Parathyroid adenoma (tissue), 2 donors: ENCODE results near the gene UGT2A3.
A peak's percentile ranks its signal among the peaks of the same experiment; 100 is the strongest.

Source experiments
- H2AFZ ChIP-seq: fragments of 300-600 bp; sonication (generic); one replicate; pipeline ENCODE4 v1.7.0; 2017; ENCODE audit warnings: antibody characterized with exemption, mild to moderate bottlenecking
- H3K27ac ChIP-seq: fragments of 300-600 bp; sonication (generic); one replicate; pipeline ENCODE4 v1.7.0; 2017
- H3K27me3 ChIP-seq: fragments of 300-600 bp; sonication (generic); one replicate; pipeline ENCODE4 v1.7.0; 2017; ENCODE audit warnings: low read length; ENCODE audit not compliant: control insufficient read depth, insufficient read depth
- H3K36me3 ChIP-seq: fragments of 300-600 bp; sonication (generic); one replicate; pipeline ENCODE4 v1.7.0; 2017; ENCODE audit warnings: low read length; ENCODE audit not compliant: control insufficient read depth, insufficient read depth
- H3K4me1 ChIP-seq: fragments of 300-600 bp; sonication (generic); one replicate; pipeline ENCODE4 v1.7.0; 2017; ENCODE audit warnings: control low read depth
- H3K4me2 ChIP-seq: fragments of 300-600 bp; sonication (generic); one replicate; pipeline ENCODE4 v1.7.0; 2017; ENCODE audit warnings: low read length
- H3K4me3 ChIP-seq: fragments of 300-600 bp; sonication (generic); one replicate; pipeline ENCODE4 v1.7.0; 2017; ENCODE audit warnings: low read depth, low read length
- H3K79me2 ChIP-seq: fragments of 300-600 bp; sonication (generic); one replicate; pipeline ENCODE4 v1.7.0; 2017; ENCODE audit warnings: control low read depth
- H3K9ac ChIP-seq: fragments of 300-600 bp; sonication (generic); one replicate; pipeline ENCODE4 v1.7.0; 2017; ENCODE audit warnings: mild to moderate bottlenecking
- H3K9me3 ChIP-seq: fragments of 300-600 bp; sonication (generic); one replicate; pipeline ENCODE4 v1.7.0; 2017; ENCODE audit warnings: low read length; ENCODE audit not compliant: control insufficient read depth
- CTCF ChIP-seq: fragments of 300-600 bp; sonication (generic); IDR thresholded peaks from one replicate; pipeline ENCODE4 v1.7.0; 2017; ENCODE audit warnings: antibody characterized with exemption, mild to moderate bottlenecking
- donor health status: primary hyperparathyroidism.

The UGT2A3 gene

DNA sequence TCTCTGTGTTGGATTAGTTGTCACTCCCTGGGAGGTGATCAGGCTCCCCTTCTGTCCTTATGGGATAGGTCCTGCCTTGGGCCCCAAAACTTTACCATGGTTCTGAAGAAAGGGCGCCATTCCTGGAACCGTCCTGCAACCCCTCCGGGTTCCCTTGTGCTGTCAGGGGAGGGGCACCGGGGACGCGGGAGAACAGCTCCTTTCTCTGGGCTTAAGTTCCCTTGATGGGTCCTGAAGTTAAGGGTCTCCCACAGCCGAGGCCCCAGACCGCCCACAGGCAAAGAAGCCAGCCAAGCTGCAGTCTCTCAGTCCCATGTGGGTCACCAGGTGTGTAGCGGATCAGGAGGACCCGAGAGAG lies 44.8 kb downstream of the UGT2A3 start:
- Histone ChIP-seq H3K9ac (no peak overlapping the region), H3K4me1 (no peaks in the 10 kb centered on the region), H3K4me3 (no peak overlapping the region), H3K4me2 (no peak overlapping the region), H3K36me3 (no peaks in the 10 kb centered on the region), H2AFZ (no peak overlapping the region), H3K9me3 (no peaks in the 10 kb centered on the region), H3K79me2 (no peaks in the 10 kb centered on the region), H3K27me3 (no peaks in the 10 kb centered on the region), H3K27ac (no peak overlapping the region)
- TF ChIP-seq CTCF = no peak

GRCh38 chr4:68905939-68906779 lies 45.4 kb downstream of the UGT2A3 start:
- H3K27ac ChIP-seq = no peak overlapping the region
- no peak overlapping the region for H3K4me3 ChIP-seq
- H3K4me1 ChIP-seq = no peaks in the 10 kb centered on the region
- TF ChIP-seq CTCF = no peak
- H2AFZ ChIP-seq = no peak overlapping the region
- no peaks in the 10 kb centered on the region for H3K36me3 ChIP-seq
- H3K4me2 ChIP-seq = peak overlapping the region; percentile 34
- no peaks in the 10 kb centered on the region for H3K27me3 ChIP-seq
- no peaks in the 10 kb centered on the region for H3K9me3 ChIP-seq
- no peak overlapping the region for H3K9ac ChIP-seq
- H3K79me2 ChIP-seq = no peaks in the 10 kb centered on the region

DNA sequence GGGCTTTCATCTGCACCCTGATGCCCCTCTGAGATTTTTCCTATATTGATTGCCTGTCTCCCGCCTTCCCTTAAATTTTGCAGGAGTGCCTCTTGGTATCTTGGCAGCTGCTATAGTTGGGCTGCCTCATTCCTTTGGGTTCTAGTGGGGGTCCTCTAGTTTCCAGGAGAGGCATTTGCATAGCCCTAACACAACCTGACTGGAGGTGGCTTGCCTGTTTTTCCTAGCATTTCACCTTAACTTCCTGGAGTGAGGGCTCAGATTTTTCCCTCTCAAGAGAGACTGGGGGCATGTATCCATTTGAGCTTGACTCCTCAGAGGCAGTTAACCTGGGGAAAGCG lies 46.0 kb downstream of the UGT2A3 start:
- TF ChIP-seq CTCF = no peak
- H3K79me2 ChIP-seq = no peaks in the 10 kb centered on the region
- no peak overlapping the region for H3K27ac ChIP-seq
- H3K4me3 ChIP-seq = no peak overlapping the region
- H3K4me1 ChIP-seq = no peaks in the 10 kb centered on the region
- no peaks in the 10 kb centered on the region for H3K36me3 ChIP-seq
- H3K9ac ChIP-seq = no peak overlapping the region
- no peaks in the 10 kb centered on the region for H3K9me3 ChIP-seq
- H3K4me2 ChIP-seq = peak overlapping the region; percentile 34
- no peak overlapping the region for H2AFZ ChIP-seq
- H3K27me3 ChIP-seq = no peaks in the 10 kb centered on the region

GRCh38 chr4:68904786-68905185 lies 46.8 kb downstream of the UGT2A3 start:
- Histone ChIP-seq H3K36me3 (no peaks in the 10 kb centered on the region), H3K4me2 (no peak overlapping the region), H3K4me3 (no peak overlapping the region), H3K9me3 (no peaks in the 10 kb centered on the region), H3K79me2 (no peaks in the 10 kb centered on the region), H3K27me3 (no peaks in the 10 kb centered on the region), H2AFZ (no peak overlapping the region), H3K9ac (no peak overlapping the region), H3K27ac (no peak overlapping the region), H3K4me1 (no peaks in the 10 kb centered on the region)
- no peak for TF ChIP-seq CTCF

DNA sequence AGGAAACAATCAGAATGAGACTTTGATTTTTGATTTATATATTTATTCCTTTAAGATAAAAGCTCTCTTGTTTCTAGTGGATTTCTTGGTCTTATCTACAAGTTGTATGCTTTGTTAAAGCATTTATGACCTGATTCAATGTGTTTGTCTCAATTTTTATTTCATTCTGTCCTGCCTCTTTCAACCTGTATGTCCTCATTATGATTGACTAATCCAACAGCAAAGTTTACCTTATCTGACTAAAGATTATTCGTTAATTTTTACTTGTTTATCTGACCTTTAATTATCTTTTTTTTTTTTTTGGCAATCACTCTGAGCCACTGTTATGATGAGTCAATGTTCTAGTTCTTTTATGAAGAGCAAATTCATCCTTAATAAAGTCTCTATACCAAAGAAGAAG lies 54.9 kb downstream of the UGT2A3 start:
- Histone ChIP-seq H3K27ac (no peak overlapping the region), H3K4me3 (no peak overlapping the region), H3K4me2 (no peak overlapping the region), H3K9me3 (no peaks in the 10 kb centered on the region), H3K4me1 (no peaks in the 10 kb centered on the region), H3K9ac (no peak overlapping the region), H3K36me3 (no peaks in the 10 kb centered on the region), H2AFZ (no peak overlapping the region), H3K27me3 (no peaks in the 10 kb centered on the region), H3K79me2 (no peaks in the 10 kb centered on the region)
- TF ChIP-seq CTCF = no peak
